ENCODE data around the gene FBXO31. TPM values are rescaled to one million over a fixed set of nuclear protein-coding genes. Genes with fewer than 3 reads are reported as not detected.

FBXO31 gene
- total RNA-seq, 1 donor from 2014 or later = 40.1 TPM

DNA sequence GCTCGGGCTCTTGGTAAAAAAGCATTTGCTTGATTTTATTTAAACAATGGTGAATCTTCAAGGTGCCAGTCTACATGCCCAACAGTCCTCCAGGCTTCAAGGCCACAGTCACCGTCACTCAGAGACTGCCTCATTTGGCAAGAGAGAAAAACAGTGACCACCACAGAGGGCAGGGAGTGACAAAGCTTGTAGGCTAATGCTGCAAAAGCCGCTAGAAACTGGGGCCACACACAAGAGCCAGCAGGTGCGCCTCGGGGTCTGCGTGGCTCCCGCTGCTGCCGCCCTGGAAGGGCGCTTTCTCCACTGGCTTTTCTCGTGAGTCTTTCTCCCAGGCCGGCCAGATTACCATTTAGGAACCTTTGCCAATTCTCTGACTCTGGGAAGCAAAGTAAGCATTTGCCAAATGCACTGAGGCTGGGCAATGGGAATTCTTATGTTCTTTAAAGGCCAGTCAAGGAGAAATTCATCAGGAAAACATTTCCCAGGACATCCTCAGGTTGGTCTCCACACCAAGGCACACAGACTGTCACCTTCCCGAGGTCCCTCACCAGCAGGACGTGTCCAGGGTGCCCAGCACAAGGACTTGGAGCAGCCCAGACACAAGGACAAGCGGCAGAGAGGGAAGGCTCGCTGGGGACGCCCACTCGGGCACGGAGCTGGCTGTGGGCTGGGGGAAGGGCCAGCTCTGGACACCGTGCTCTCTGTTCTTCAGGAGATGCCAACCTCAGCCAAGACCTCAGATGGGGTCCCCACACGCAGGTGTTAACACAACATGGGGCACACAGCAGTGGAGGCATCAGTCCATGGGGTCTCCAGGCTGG is 53.9 kb downstream of the FBXO31 start:
- no peaks in the 10 kb centered on the region for H3K27me3 Mint-ChIP-seq (ENCODE audit: low read depth)
- DNase-seq (ENCODE audit: low spot score) = no peak
- H3K4me3 Mint-ChIP-seq (ENCODE audit: low read depth) = no peak overlapping the region
- intact Hi-C loops (cut with micrococcal nuclease) = loop anchor here (10.0 kb wide), 1 partner anchor 305 kb away; no protein-coding TSS in a partner anchor
- H3K9me3 Mint-ChIP-seq = no peaks in the 10 kb centered on the region
- H3K27ac Mint-ChIP-seq = no peak overlapping the region
- H3K4me1 Mint-ChIP-seq (ENCODE audit: low read depth) = peaks cover 4% of the 10 kb centered on the region
- H3K36me3 Mint-ChIP-seq (ENCODE audit: low read depth) = peaks cover 21% of the 10 kb centered on the region

DNA sequence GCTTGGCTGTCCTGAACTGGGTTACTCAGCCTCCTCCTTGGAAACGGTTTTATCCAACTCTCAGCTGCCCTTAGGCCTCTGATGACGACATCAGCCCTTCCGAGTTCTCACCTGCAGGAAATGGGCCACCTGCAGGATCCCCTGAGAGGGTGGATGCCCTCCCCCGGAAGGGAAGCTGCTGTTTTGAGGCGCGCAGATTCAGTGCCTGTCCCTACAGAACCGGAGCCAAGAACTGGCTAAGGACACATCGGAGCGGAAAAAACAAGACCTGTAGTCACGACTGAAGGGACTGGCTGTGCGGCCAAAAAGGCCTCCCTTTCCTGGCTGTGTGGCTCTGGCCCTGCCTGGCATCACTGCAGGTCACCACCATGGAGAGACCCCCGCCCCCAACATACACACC is 54.7 kb downstream of the FBXO31 start:
- no peaks in the 10 kb centered on the region for H3K27me3 Mint-ChIP-seq (ENCODE audit: low read depth)
- H3K27ac Mint-ChIP-seq = no peak overlapping the region
- H3K9me3 Mint-ChIP-seq = no peaks in the 10 kb centered on the region
- peaks cover 4% of the 10 kb centered on the region for H3K4me1 Mint-ChIP-seq (ENCODE audit: low read depth)
- no peak overlapping the region for H3K4me3 Mint-ChIP-seq (ENCODE audit: low read depth)
- peaks cover 16% of the 10 kb centered on the region for H3K36me3 Mint-ChIP-seq (ENCODE audit: low read depth)
- DNase-seq (ENCODE audit: low spot score) = no peak
- intact Hi-C loops (cut with micrococcal nuclease) = loop anchor here (10.0 kb wide), 1 partner anchor 306 kb away; no protein-coding TSS in a partner anchor

- H3K4me3 Mint-ChIP-seq (ENCODE audit: low read depth) = no peak overlapping the region
- no peak overlapping the region for H3K27ac Mint-ChIP-seq
- H3K9me3 Mint-ChIP-seq = no peaks in the 10 kb centered on the region
- peaks cover 4% of the 10 kb centered on the region for H3K4me1 Mint-ChIP-seq (ENCODE audit: low read depth)
- DNase-seq (ENCODE audit: low spot score) = no peak
- no peaks in the 10 kb centered on the region for H3K27me3 Mint-ChIP-seq (ENCODE audit: low read depth)
- H3K36me3 Mint-ChIP-seq (ENCODE audit: low read depth) = peaks cover 14% of the 10 kb centered on the region
- intact Hi-C loops (cut with micrococcal nuclease) = loop anchor here (10.0 kb wide), 1 partner anchor 307 kb away; no protein-coding TSS in a partner anchor
These were observed 55.6 kb downstream of the FBXO31 start for GRCh38 chr16:87327798-87328495.

GRCh38 chr16:87326151-87326571 is 57.4 kb downstream of the FBXO31 start:
- peaks cover 10% of the 10 kb centered on the region for H3K36me3 Mint-ChIP-seq (ENCODE audit: low read depth)
- H3K4me3 Mint-ChIP-seq (ENCODE audit: low read depth) = no peak overlapping the region
- peaks cover 4% of the 10 kb centered on the region for H3K4me1 Mint-ChIP-seq (ENCODE audit: low read depth)
- no peaks in the 10 kb centered on the region for H3K9me3 Mint-ChIP-seq
- H3K27ac Mint-ChIP-seq = no peak overlapping the region
- DNase-seq (ENCODE audit: low spot score) = no peak
- H3K27me3 Mint-ChIP-seq (ENCODE audit: low read depth) = no peaks in the 10 kb centered on the region
- intact Hi-C loops (cut with micrococcal nuclease) = loop anchor here (10.0 kb wide), 1 partner anchor 309 kb away; no protein-coding TSS in a partner anchor

GRCh38 chr16:87325423-87325858 is 58.1 kb downstream of the FBXO31 start:
- intact Hi-C loops (cut with micrococcal nuclease) = loop anchor here (10.0 kb wide), 1 partner anchor 309 kb away; no protein-coding TSS in a partner anchor
- H3K4me1 Mint-ChIP-seq (ENCODE audit: low read depth) = peaks cover 4% of the 10 kb centered on the region
- no peaks in the 10 kb centered on the region for H3K9me3 Mint-ChIP-seq
- H3K27me3 Mint-ChIP-seq (ENCODE audit: low read depth) = no peaks in the 10 kb centered on the region
- H3K36me3 Mint-ChIP-seq (ENCODE audit: low read depth) = peaks cover 3% of the 10 kb centered on the region
- DNase-seq (ENCODE audit: low spot score) = no peak
- peak overlapping the region; percentile 7 for H3K27ac Mint-ChIP-seq
- no peak overlapping the region for H3K4me3 Mint-ChIP-seq (ENCODE audit: low read depth)

DNA sequence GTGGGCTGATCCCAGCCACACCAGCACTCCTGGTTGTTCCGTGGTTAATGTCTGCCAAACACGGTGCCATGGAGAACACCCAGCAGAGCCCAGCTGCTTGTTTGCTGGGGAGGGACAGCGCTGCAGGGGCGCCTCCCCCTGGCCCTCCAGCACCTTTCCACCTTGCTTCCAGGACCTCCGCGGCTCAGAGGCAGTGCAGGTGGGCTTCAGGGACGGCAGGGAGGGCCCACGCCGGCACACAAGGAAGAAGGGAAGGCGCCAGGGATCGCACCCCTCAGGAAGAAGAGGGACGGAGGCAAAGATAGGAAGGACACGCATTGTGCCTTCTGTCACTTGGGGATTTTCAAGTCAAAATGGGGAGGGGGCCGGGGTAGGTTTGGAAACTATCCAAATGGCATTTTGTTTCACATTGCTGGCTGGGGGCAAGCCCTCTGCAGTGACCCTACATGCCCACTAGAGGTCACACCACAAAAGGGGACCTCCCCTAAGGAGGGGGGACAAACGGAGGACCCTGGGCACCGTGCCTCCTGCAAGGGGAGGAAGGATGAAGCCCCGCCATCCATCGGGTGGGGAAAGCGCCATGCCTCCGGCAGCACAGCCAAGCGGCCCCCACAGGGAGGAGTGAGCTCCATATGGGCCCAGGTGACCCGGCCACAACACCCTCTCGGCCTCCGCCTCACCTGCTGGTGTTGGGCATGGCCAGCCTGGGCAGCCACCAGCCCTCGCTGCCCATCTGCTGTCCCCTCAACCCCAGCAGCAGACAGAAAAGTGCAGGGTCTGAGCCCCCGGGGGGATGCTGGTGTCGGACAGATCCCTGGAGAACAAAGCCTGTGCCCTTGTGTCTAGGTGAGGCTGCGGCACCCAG is 58.9 kb downstream of the FBXO31 start:
- intact Hi-C loops (cut with micrococcal nuclease) = loop anchor here (10.0 kb wide), 1 partner anchor 310 kb away; no protein-coding TSS in a partner anchor
- Mint-ChIP-seq H3K4me1 (ENCODE audit: low read depth) (peaks cover 4% of the 10 kb centered on the region), H3K27me3 (ENCODE audit: low read depth) (no peaks in the 10 kb centered on the region), H3K9me3 (no peaks in the 10 kb centered on the region), H3K27ac (no peak overlapping the region), H3K4me3 (ENCODE audit: low read depth) (no peak overlapping the region), H3K36me3 (ENCODE audit: low read depth) (no peaks in the 10 kb centered on the region)
- no peak for DNase-seq (ENCODE audit: low spot score)

- Mint-ChIP-seq H3K27me3 (ENCODE audit: low read depth) (no peaks in the 10 kb centered on the region), H3K27ac (no peak overlapping the region), H3K9me3 (no peaks in the 10 kb centered on the region), H3K4me1 (ENCODE audit: low read depth) (peaks cover 7% of the 10 kb centered on the region), H3K36me3 (ENCODE audit: low read depth) (peaks cover 3% of the 10 kb centered on the region), H3K4me3 (ENCODE audit: low read depth) (no peak overlapping the region)
- intact Hi-C loops (cut with micrococcal nuclease) = loop anchor here (10.0 kb wide), 1 partner anchor 311 kb away; no protein-coding TSS in a partner anchor
- no peak for DNase-seq (ENCODE audit: low spot score)
These were observed 59.7 kb downstream of the FBXO31 start for GRCh38 chr16:87323727-87324410.

DNA sequence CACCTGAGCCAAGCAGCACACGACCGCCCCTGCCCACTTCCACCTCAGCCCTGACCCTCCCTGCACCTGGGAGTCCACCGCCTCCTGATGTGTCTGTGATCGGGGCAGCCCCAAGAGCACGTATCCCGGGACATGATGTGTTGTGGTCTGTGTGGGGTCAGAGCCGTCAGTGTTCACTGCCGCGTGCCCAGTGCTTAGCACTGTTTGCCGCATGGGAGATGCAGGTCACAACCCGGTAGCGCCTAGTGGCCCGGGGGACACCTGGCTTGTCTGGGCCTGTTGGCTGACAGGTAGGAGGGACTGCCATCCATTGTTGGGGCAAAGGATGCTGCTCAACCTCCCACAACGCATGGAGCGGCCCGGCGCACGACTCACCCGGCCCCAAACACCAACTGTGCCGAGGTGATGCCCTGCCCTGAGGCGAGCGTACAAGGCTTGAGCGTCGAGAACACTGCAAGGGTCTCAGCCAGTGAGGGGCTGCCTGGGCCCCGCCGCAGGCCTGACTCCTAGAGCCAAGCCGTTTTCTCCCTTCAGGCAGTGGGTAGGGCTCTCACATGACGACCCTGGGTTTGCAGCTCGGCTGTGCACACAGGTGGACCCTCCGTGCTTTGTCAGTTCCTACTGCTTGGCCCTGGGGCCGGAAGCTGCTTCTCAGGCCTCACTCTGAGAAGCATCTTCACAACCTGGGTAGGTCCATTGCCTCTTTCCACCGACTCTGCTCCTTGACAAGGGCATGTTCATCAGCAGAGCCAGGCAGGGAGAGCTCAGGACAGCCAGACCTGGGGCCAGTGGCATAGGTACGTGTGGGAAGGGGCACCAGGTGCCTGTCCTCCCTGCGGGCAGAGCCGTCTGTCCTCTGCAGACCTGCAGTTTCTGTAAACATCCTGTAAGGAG is 60.5 kb downstream of the FBXO31 start:
- H3K4me1 Mint-ChIP-seq (ENCODE audit: low read depth) = peaks cover 15% of the 10 kb centered on the region
- peaks cover 11% of the 10 kb centered on the region for H3K36me3 Mint-ChIP-seq (ENCODE audit: low read depth)
- intact Hi-C loops (cut with micrococcal nuclease) = loop anchor here (10.0 kb wide), 1 partner anchor 312 kb away; no protein-coding TSS in a partner anchor
- no peaks in the 10 kb centered on the region for H3K9me3 Mint-ChIP-seq
- DNase-seq (ENCODE audit: low spot score) = no peak
- no peak overlapping the region for H3K4me3 Mint-ChIP-seq (ENCODE audit: low read depth)
- no peaks in the 10 kb centered on the region for H3K27me3 Mint-ChIP-seq (ENCODE audit: low read depth)
- H3K27ac Mint-ChIP-seq = no peak overlapping the region

DNA sequence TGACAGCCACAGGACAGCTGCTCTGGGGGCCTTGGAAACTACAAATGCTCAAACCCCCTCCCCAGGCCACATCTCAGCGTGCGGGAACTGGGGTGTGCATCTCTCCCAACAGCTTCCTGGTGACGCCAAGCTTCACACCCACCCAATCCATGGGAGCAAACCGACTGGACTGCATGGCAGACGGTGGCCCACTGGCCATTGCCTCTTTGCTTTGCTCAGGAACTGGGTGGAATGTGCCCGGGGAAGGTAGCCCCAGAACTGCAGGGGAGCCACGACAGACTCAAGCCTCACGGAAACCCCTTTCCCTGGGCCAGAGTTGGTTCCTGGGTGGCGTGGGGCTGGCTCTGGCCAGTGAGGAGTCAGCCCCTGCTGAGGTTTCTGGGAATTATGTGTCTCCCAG is 61.2 kb downstream of the FBXO31 start:
- Mint-ChIP-seq H3K27ac (no peak overlapping the region), H3K9me3 (no peaks in the 10 kb centered on the region), H3K27me3 (ENCODE audit: low read depth) (no peaks in the 10 kb centered on the region), H3K4me3 (ENCODE audit: low read depth) (no peak overlapping the region), H3K36me3 (ENCODE audit: low read depth) (peaks cover 16% of the 10 kb centered on the region), H3K4me1 (ENCODE audit: low read depth) (peaks cover 17% of the 10 kb centered on the region)
- intact Hi-C loops (cut with micrococcal nuclease) = loop anchor here (10.0 kb wide), 1 partner anchor 312 kb away; no protein-coding TSS in a partner anchor
- DNase-seq (ENCODE audit: low spot score) = no peak

DNA sequence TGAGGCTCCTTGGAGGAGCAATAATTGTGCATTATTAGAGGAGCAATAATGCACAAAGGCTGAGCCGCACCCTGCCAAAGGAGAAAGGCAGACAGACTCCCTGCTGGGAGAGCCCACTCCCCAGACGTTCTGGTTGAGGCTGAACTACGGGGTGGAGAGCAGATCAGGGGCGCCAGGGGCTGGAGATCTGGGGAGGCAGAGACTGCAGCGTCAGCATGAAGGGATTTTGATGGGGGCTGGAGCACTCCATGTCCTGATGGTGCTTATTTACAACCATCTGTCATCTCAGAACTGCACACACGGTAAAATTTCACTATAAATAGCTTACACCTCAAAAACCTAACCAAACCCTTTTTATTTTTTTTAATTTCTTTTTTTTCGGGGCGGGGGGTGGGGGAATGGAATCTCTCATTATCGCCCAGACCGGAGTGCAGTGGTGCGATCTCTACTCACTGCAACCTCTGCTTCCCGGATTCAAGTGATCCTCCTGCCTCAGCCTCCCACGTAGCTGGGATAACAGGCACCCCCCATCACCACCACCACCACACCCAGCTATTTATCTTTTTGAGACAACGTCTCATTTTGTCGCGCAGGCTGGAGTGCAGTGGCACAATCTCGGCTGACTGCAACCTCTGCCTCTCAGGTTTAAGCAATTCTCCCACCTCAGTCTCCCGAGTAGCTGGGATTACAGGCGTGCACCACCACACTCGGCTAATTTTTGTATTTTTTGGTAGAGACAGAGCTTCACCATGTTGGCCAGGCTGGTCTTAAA is 62.1 kb downstream of the FBXO31 start:
- no peaks in the 10 kb centered on the region for H3K9me3 Mint-ChIP-seq
- H3K4me3 Mint-ChIP-seq (ENCODE audit: low read depth) = no peak overlapping the region
- H3K27me3 Mint-ChIP-seq (ENCODE audit: low read depth) = no peaks in the 10 kb centered on the region
- H3K36me3 Mint-ChIP-seq (ENCODE audit: low read depth) = peaks cover 16% of the 10 kb centered on the region
- intact Hi-C loops (cut with micrococcal nuclease) = loop anchor here (10.0 kb wide), 1 partner anchor 313 kb away; no protein-coding TSS in a partner anchor
- DNase-seq (ENCODE audit: low spot score) = no peak
- peaks cover 17% of the 10 kb centered on the region for H3K4me1 Mint-ChIP-seq (ENCODE audit: low read depth)
- no peak overlapping the region for H3K27ac Mint-ChIP-seq
